Keratinocyte (primary cell): ENCODE results near the gene HCN4.

Source experiments
- EZH2 ChIP-seq: IDR thresholded peaks from one replicate; pipeline ENCODE4 v1.6.1; 2012; ENCODE audit warnings: inconsistent platforms, mild to moderate bottlenecking, low read length, moderate library complexity
- TF ChIP-seq, protein P1 (sequence below), 3 experiments: IDR thresholded peaks in 1 of 3; conservative IDR thresholded peaks in 1 of 3; optimal IDR thresholded peaks in 1 of 3; 2 replicates in 2 of 3; 3 replicates in 1 of 3; pipeline versions ENCODE3 to v1.5.1; 2011; ENCODE audit warnings: low read length in 3 of 3, mild to moderate bottlenecking in 3 of 3, moderate library complexity in 2 of 3, control low read depth in 1 of 3, inconsistent platforms in 1 of 3; ENCODE audit not compliant: insufficient read depth in 2 of 3; ENCODE audit errors: extremely low read depth in 1 of 3

DNA sequence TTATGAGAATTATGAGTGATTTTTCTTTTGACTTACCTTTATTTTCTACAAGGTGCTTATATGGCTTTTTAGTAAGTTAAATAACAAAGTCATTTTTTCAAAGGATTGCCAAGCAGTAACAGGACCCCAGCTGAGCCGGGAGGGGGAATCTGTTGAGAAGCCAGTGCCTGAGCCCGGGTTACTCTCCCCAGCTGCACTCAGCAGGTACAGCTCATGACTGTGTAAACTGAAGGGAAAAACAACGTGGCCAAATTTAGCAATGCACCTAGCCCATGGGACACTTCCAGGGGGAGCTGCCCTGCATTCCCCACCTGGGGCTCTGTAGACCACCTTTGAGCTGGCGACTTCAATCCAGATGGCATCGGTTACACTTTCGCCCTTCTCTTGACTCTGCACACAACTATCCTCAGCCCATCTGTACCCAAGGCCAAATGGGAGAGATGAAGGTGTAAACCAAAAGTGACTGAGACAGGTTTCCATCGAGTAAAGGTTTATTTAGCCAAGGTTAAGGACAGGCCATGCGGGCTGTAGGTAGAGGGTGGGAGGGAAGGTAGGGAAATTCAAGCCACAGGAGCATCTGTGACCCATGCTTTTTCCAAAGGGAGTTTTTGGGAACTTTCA, 18.2 kb upstream of the HCN4 start:
- TF ChIP-seq, protein P1, sequence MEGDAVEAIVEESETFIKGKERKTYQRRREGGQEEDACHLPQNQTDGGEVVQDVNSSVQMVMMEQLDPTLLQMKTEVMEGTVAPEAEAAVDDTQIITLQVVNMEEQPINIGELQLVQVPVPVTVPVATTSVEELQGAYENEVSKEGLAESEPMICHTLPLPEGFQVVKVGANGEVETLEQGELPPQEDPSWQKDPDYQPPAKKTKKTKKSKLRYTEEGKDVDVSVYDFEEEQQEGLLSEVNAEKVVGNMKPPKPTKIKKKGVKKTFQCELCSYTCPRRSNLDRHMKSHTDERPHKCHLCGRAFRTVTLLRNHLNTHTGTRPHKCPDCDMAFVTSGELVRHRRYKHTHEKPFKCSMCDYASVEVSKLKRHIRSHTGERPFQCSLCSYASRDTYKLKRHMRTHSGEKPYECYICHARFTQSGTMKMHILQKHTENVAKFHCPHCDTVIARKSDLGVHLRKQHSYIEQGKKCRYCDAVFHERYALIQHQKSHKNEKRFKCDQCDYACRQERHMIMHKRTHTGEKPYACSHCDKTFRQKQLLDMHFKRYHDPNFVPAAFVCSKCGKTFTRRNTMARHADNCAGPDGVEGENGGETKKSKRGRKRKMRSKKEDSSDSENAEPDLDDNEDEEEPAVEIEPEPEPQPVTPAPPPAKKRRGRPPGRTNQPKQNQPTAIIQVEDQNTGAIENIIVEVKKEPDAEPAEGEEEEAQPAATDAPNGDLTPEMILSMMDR (optimal IDR thresholded peaks at IDR 0.05 in 1 of 3, IDR thresholded peaks at IDR 0.05 in 1 of 3, conservative IDR thresholded peaks at IDR 0.05 in 1 of 3; ENCODE audit: extremely low read depth in 1 of 3, insufficient read depth in 2 of 3, low read length in 3 of 3), result no peak
- no peak for TF ChIP-seq EZH2
